Stimulated activated memory B cell treated with anti-CD40 and anti-IgM and Interleukin-4, amounts not matched to agents 10 μg/mL and 1 μg/mL and 100 μg/mL, for 72 hours (primary cell): ENCODE measurements around the gene SPAG5.

Experiments
- ATAC-seq: fragments of 150-1000 bp; cut with Tn5 transposase; 2 replicates; pipeline ENCODE4 v1.10.0; 2021
- H3K27ac Mint-ChIP-seq: one replicate; pipeline ENCODE4 v1.8.0; 2022; ENCODE audit warnings: mild to moderate bottlenecking, mixed read lengths
- H3K27me3 Mint-ChIP-seq: one replicate; pipeline ENCODE4 v1.8.0; 2022; ENCODE audit warnings: mixed read lengths
- H3K36me3 Mint-ChIP-seq: one replicate; pipeline ENCODE4 v1.8.0; 2022; ENCODE audit warnings: mixed read lengths
- H3K4me1 Mint-ChIP-seq: one replicate; pipeline ENCODE4 v1.8.0; 2022; ENCODE audit warnings: mixed read lengths
- H3K4me3 Mint-ChIP-seq: one replicate; pipeline ENCODE4 v1.8.0; 2022; ENCODE audit warnings: mild to moderate bottlenecking, moderate library complexity, mixed read lengths
- H3K9me3 Mint-ChIP-seq: one replicate; pipeline ENCODE4 v1.8.0; 2022; ENCODE audit warnings: mixed read lengths

Gene SPAG5

GRCh38 chr17:28598799-28599310 lies at the start of gene SPAG5:
Gene SPAG5, minus strand, starts transcription at chr17:28599025. Its CDS starts 79 bp downstream, at chr17:28598946.
- peaks cover 9% of the 10 kb centered on the region for H3K36me3 Mint-ChIP-seq
- ATAC-seq: peak; percentile 97

GRCh38 chr17:28646039-28646754 lies 47.4 kb upstream of the SPAG5 start:
- H3K4me1 Mint-ChIP-seq: peaks cover 37% of the 10 kb centered on the region
- H3K9me3 Mint-ChIP-seq: no peaks in the 10 kb centered on the region
- H3K27me3 Mint-ChIP-seq: no peaks in the 10 kb centered on the region
- H3K36me3 Mint-ChIP-seq: peaks cover 33% of the 10 kb centered on the region
- peak overlapping the region; percentile 92 for H3K4me3 Mint-ChIP-seq
- ATAC-seq: no peak
- H3K27ac Mint-ChIP-seq: peak overlapping the region; percentile 90

More at GRCh38 chr17:28598799-28599310, at the start of gene SPAG5:
- no peaks in the 10 kb centered on the region for H3K9me3 Mint-ChIP-seq
- no peaks in the 10 kb centered on the region for H3K27me3 Mint-ChIP-seq
- peaks cover 27% of the 10 kb centered on the region for H3K4me1 Mint-ChIP-seq
- H3K4me3 Mint-ChIP-seq: peak within 1 kb of the TSS; percentile 94
- peak within 1 kb of the TSS; percentile 93 for H3K27ac Mint-ChIP-seq

GRCh38 chr17:28645576-28645939 lies 46.7 kb upstream of the SPAG5 start:
- H3K27me3 Mint-ChIP-seq: no peaks in the 10 kb centered on the region
- no peaks in the 10 kb centered on the region for H3K9me3 Mint-ChIP-seq
- peak overlapping the region; percentile 92 for H3K4me3 Mint-ChIP-seq
- peak overlapping the region; percentile 90 for H3K27ac Mint-ChIP-seq
- H3K4me1 Mint-ChIP-seq: peaks cover 37% of the 10 kb centered on the region
- peaks cover 32% of the 10 kb centered on the region for H3K36me3 Mint-ChIP-seq
- no peak for ATAC-seq

- peaks cover 37% of the 10 kb centered on the region for H3K4me1 Mint-ChIP-seq
- H3K36me3 Mint-ChIP-seq: peaks cover 37% of the 10 kb centered on the region
- peak; percentile 99 for ATAC-seq
- peak within 1 kb of the TSS; percentile 90 for H3K27ac Mint-ChIP-seq
- no peaks in the 10 kb centered on the region for H3K9me3 Mint-ChIP-seq
- no peaks in the 10 kb centered on the region for H3K27me3 Mint-ChIP-seq
- H3K4me3 Mint-ChIP-seq: peak within 1 kb of the TSS; percentile 92
Observed at GRCh38 chr17:28644787-28645575, 46.2 kb upstream of the SPAG5 start, which contains the start of gene BLTP2. Gene BLTP2, minus strand, starts transcription at chr17:28645158. Its CDS starts 102 bp downstream, at chr17:28645056.

GRCh38 chr17:28643983-28644786 lies 45.4 kb upstream of the SPAG5 start:
- H3K4me1 Mint-ChIP-seq: peaks cover 37% of the 10 kb centered on the region
- peaks cover 42% of the 10 kb centered on the region for H3K36me3 Mint-ChIP-seq
- peak; percentile 27 for ATAC-seq
- no peaks in the 10 kb centered on the region for H3K9me3 Mint-ChIP-seq
- peak overlapping the region; percentile 92 for H3K4me3 Mint-ChIP-seq
- H3K27ac Mint-ChIP-seq: peak overlapping the region; percentile 90
- no peaks in the 10 kb centered on the region for H3K27me3 Mint-ChIP-seq

- Mint-ChIP-seq H3K9me3 (no peaks in the 10 kb centered on the region), H3K36me3 (peaks cover 56% of the 10 kb centered on the region), H3K4me1 (peaks cover 48% of the 10 kb centered on the region), H3K27me3 (no peaks in the 10 kb centered on the region), H3K27ac (no peak overlapping the region), H3K4me3 (no peak overlapping the region)
- ATAC-seq: no peak
Observed at GRCh38 chr17:28641579-28641978, 42.8 kb upstream of the SPAG5 start.

GRCh38 chr17:28635506-28635905 lies 36.7 kb upstream of the SPAG5 start:
- no peak for ATAC-seq
- Mint-ChIP-seq H3K36me3 (peaks cover 93% of the 10 kb centered on the region), H3K27ac (no peak overlapping the region), H3K27me3 (no peaks in the 10 kb centered on the region), H3K9me3 (no peaks in the 10 kb centered on the region), H3K4me1 (peaks cover 36% of the 10 kb centered on the region), H3K4me3 (no peak overlapping the region)

- peaks cover 83% of the 10 kb centered on the region for H3K36me3 Mint-ChIP-seq
Observed at GRCh38 chr17:28634206-28634865, 35.5 kb upstream of the SPAG5 start.

GRCh38 chr17:28626818-28627217 lies 28.0 kb upstream of the SPAG5 start:
- ATAC-seq: no peak
- H3K9me3 Mint-ChIP-seq: no peaks in the 10 kb centered on the region
- H3K4me3 Mint-ChIP-seq: no peak overlapping the region
- peaks cover 77% of the 10 kb centered on the region for H3K36me3 Mint-ChIP-seq
- no peaks in the 10 kb centered on the region for H3K27me3 Mint-ChIP-seq
- peaks cover 14% of the 10 kb centered on the region for H3K4me1 Mint-ChIP-seq
- peak overlapping the region; percentile 10 for H3K27ac Mint-ChIP-seq

More at GRCh38 chr17:28634206-28634865, 35.5 kb upstream of the SPAG5 start:
- peaks cover 36% of the 10 kb centered on the region for H3K4me1 Mint-ChIP-seq
- no peak for ATAC-seq
- no peak overlapping the region for H3K4me3 Mint-ChIP-seq
- H3K27me3 Mint-ChIP-seq: no peaks in the 10 kb centered on the region
- no peaks in the 10 kb centered on the region for H3K9me3 Mint-ChIP-seq
- no peak overlapping the region for H3K27ac Mint-ChIP-seq

GRCh38 chr17:28624148-28624547 lies 25.3 kb upstream of the SPAG5 start:
- no peak overlapping the region for H3K27ac Mint-ChIP-seq
- no peak for ATAC-seq
- no peak overlapping the region for H3K4me3 Mint-ChIP-seq
- H3K27me3 Mint-ChIP-seq: no peaks in the 10 kb centered on the region
- H3K36me3 Mint-ChIP-seq: peaks cover 92% of the 10 kb centered on the region
- peaks cover 14% of the 10 kb centered on the region for H3K4me1 Mint-ChIP-seq
- no peaks in the 10 kb centered on the region for H3K9me3 Mint-ChIP-seq

- Mint-ChIP-seq H3K36me3 (peaks cover 94% of the 10 kb centered on the region), H3K9me3 (no peaks in the 10 kb centered on the region), H3K27ac (no peak overlapping the region), H3K4me1 (peaks cover 14% of the 10 kb centered on the region), H3K4me3 (no peak overlapping the region), H3K27me3 (no peaks in the 10 kb centered on the region)
- no peak for ATAC-seq
Observed at GRCh38 chr17:28623696-28624095, 24.9 kb upstream of the SPAG5 start.

GRCh38 chr17:28622186-28622585 lies 23.4 kb upstream of the SPAG5 start:
- no peak overlapping the region for H3K27ac Mint-ChIP-seq
- no peak for ATAC-seq
- no peaks in the 10 kb centered on the region for H3K27me3 Mint-ChIP-seq
- H3K4me1 Mint-ChIP-seq: peaks cover 14% of the 10 kb centered on the region
- H3K9me3 Mint-ChIP-seq: no peaks in the 10 kb centered on the region
- H3K4me3 Mint-ChIP-seq: no peak overlapping the region
- peaks cover 87% of the 10 kb centered on the region for H3K36me3 Mint-ChIP-seq

GRCh38 chr17:28620010-28620409 lies 21.2 kb upstream of the SPAG5 start:
- no peaks in the 10 kb centered on the region for H3K27me3 Mint-ChIP-seq
- peaks cover 20% of the 10 kb centered on the region for H3K4me1 Mint-ChIP-seq
- no peak overlapping the region for H3K27ac Mint-ChIP-seq
- no peak for ATAC-seq
- no peak overlapping the region for H3K4me3 Mint-ChIP-seq
- no peaks in the 10 kb centered on the region for H3K9me3 Mint-ChIP-seq
- H3K36me3 Mint-ChIP-seq: peaks cover 89% of the 10 kb centered on the region

- H3K4me3 Mint-ChIP-seq: no peak overlapping the region
- H3K27me3 Mint-ChIP-seq: no peaks in the 10 kb centered on the region
- peaks cover 23% of the 10 kb centered on the region for H3K4me1 Mint-ChIP-seq
- H3K9me3 Mint-ChIP-seq: no peaks in the 10 kb centered on the region
- no peak overlapping the region for H3K27ac Mint-ChIP-seq
- peaks cover 90% of the 10 kb centered on the region for H3K36me3 Mint-ChIP-seq
- no peak for ATAC-seq
Observed at GRCh38 chr17:28618464-28618863, 19.6 kb upstream of the SPAG5 start.
